Esophagus (tissue), 2 donors: ENCODE results near the gene NUMA1. TPM values are rescaled to one million over a fixed set of nuclear protein-coding genes. Genes with fewer than 3 reads are reported as not detected.

Source experiments
- H3K27ac ChIP-seq, 2 donors: one replicate each; pipeline ENCODE4 v1.5.1; 2013; ENCODE audit warnings: low read depth in 2 of 2, mild to moderate bottlenecking in 2 of 2, inconsistent platforms in 1 of 2, low read length in 1 of 2, moderate library complexity in 1 of 2
- H3K27me3 ChIP-seq, 2 donors: one replicate each; pipeline ENCODE4 v1.6.1; 2013; ENCODE audit warnings: low read length in 2 of 2, control low read depth in 1 of 2, mild to moderate bottlenecking in 1 of 2; ENCODE audit not compliant: insufficient read depth in 2 of 2, control insufficient read depth in 1 of 2
- H3K36me3 ChIP-seq, 2 donors: one replicate each; pipeline ENCODE4 v1.6.1; 2013; ENCODE audit warnings: low read length in 1 of 2; ENCODE audit not compliant: control insufficient read depth in 2 of 2, insufficient read depth in 2 of 2
- H3K4me1 ChIP-seq, 2 donors: one replicate each; pipeline ENCODE4 v1.6.1; 2013; ENCODE audit warnings: low read length in 1 of 2; ENCODE audit not compliant: control insufficient read depth in 2 of 2, insufficient read depth in 2 of 2
- H3K4me3 ChIP-seq, 2 donors: one replicate each; pipeline ENCODE4 v1.5.1; 2013; ENCODE audit warnings: low read length in 2 of 2, mild to moderate bottlenecking in 2 of 2, low read depth in 1 of 2, moderate library complexity in 1 of 2
- H3K9me3 ChIP-seq, 2 donors: one replicate each; pipeline ENCODE4 v1.6.1; 2013; ENCODE audit warnings: mild to moderate bottlenecking in 2 of 2, low read depth in 1 of 2, low read length in 1 of 2, moderate library complexity in 1 of 2; ENCODE audit not compliant: control insufficient read depth in 2 of 2, insufficient read depth in 1 of 2
- WGBS, 2 donors: extraction: QIAGEN DNeasy Blood & Tissue Kit; methylation state at CpG; one replicate each; pipeline ENCODE4 v1.1.7; 2013; 5-methylcytosine and 5-hydroxymethylcytosine counted together
- polyA plus RNA-seq, 2 donors: library from polyadenylated mRNA; stranded (reverse); fragments of 200-250 nt; gene quantifications; one replicate each; pipeline ENCODE4 v1.2.3, GENCODE V29; 2013
- donor health status: healthy with polysubstance abuse.
- donor health status: Bipolar disorder and iron deficiency.

Gene NUMA1
- polyA plus RNA-seq, 2 donors, result 108 to 205 TPM

GRCh38 chr11:72036687-72037086, 43.7 kb downstream of the NUMA1 start:
- Histone ChIP-seq H3K4me1 (peaks cover 0 to 9% of the 10 kb centered on the region in 2 donors), H3K27me3 (no peaks in the 10 kb centered on the region), H3K9me3 (no peaks in the 10 kb centered on the region), H3K36me3 (no peaks in the 10 kb centered on the region), H3K4me3 (no peak overlapping the region), H3K27ac (no peak overlapping the region)
- 64 to 67% methylated on average over 3 of the region's 3 CpGs for WGBS, 2 donors

- H3K9me3 ChIP-seq, result no peaks in the 10 kb centered on the region
- no peak overlapping the region for H3K4me3 ChIP-seq
- no peaks in the 10 kb centered on the region for H3K4me1 ChIP-seq
- WGBS, 2 donors, result 30 to 44% methylated on average over 1 of the region's 1 CpG
- H3K27me3 ChIP-seq, result no peaks in the 10 kb centered on the region
- H3K27ac ChIP-seq, result no peak overlapping the region
- H3K36me3 ChIP-seq, result peaks cover 12 to 17% of the 10 kb centered on the region in 2 donors
Observed at GRCh38 chr11:72030472-72031045, 49.8 kb downstream of the NUMA1 start.

- H3K4me1 ChIP-seq, result no peaks in the 10 kb centered on the region
- H3K36me3 ChIP-seq, result peaks cover 23 to 46% of the 10 kb centered on the region in 2 donors
- no peak overlapping the region for H3K4me3 ChIP-seq
- no peaks in the 10 kb centered on the region for H3K27me3 ChIP-seq
- H3K27ac ChIP-seq, result no peak overlapping the region
- 51 to 57% methylated on average over 1 of the region's 1 CpG for WGBS, 2 donors
- H3K9me3 ChIP-seq, result no peaks in the 10 kb centered on the region
Observed at GRCh38 chr11:72026090-72026489, 54.3 kb downstream of the NUMA1 start.

GRCh38 chr11:72024069-72024754, 56.1 kb downstream of the NUMA1 start:
- Histone ChIP-seq H3K9me3 (no peaks in the 10 kb centered on the region), H3K36me3 (peaks cover 30 to 58% of the 10 kb centered on the region in 2 donors), H3K27me3 (no peaks in the 10 kb centered on the region), H3K27ac (no peak overlapping the region), H3K4me1 (no peaks in the 10 kb centered on the region), H3K4me3 (no peak overlapping the region)
- 43 to 48% methylated on average over 5 of the region's 5 CpGs for WGBS, 2 donors

- Histone ChIP-seq H3K9me3 (no peaks in the 10 kb centered on the region), H3K27me3 (no peaks in the 10 kb centered on the region), H3K36me3 (peaks cover 38 to 59% of the 10 kb centered on the region in 2 donors), H3K27ac (no peak overlapping the region), H3K4me3 (no peak overlapping the region), H3K4me1 (no peaks in the 10 kb centered on the region)
- WGBS, 2 donors, result 69 to 78% methylated on average over 4 of the region's 4 CpGs
Observed at GRCh38 chr11:72023335-72023734, 57.0 kb downstream of the NUMA1 start.

- no peak overlapping the region for H3K27ac ChIP-seq
- no peaks in the 10 kb centered on the region for H3K9me3 ChIP-seq
- peaks cover 6 to 23% of the 10 kb centered on the region in 2 donors for H3K4me1 ChIP-seq
- peaks cover 54 to 84% of the 10 kb centered on the region in 2 donors for H3K36me3 ChIP-seq
- no peak overlapping the region for H3K4me3 ChIP-seq
- WGBS, 2 donors, result 88 to 89% methylated on average over 9 of the region's 9 CpGs
- H3K27me3 ChIP-seq, result no peaks in the 10 kb centered on the region
Observed at GRCh38 chr11:72018171-72018570, 62.2 kb downstream of the NUMA1 start.

GRCh38 chr11:72015511-72016061, 64.8 kb downstream of the NUMA1 start:
- H3K4me1 ChIP-seq, result peaks cover 6 to 30% of the 10 kb centered on the region in 2 donors
- WGBS, 2 donors, result 78 to 82% methylated on average over 10 of the region's 10 CpGs
- H3K4me3 ChIP-seq, result no peak overlapping the region
- H3K9me3 ChIP-seq, result no peaks in the 10 kb centered on the region
- no peaks in the 10 kb centered on the region for H3K27me3 ChIP-seq
- H3K27ac ChIP-seq, result no peak overlapping the region
- H3K36me3 ChIP-seq, result peaks cover 53 to 93% of the 10 kb centered on the region in 2 donors

GRCh38 chr11:72014761-72015320, 65.5 kb downstream of the NUMA1 start:
- peak overlapping the region in 1 of 2 donors; percentile 65 for H3K27ac ChIP-seq
- no peak overlapping the region for H3K4me3 ChIP-seq
- 71 to 81% methylated on average over 16 of the region's 16 CpGs for WGBS, 2 donors
- no peaks in the 10 kb centered on the region for H3K9me3 ChIP-seq
- no peaks in the 10 kb centered on the region for H3K27me3 ChIP-seq
- peaks cover 56 to 94% of the 10 kb centered on the region in 2 donors for H3K36me3 ChIP-seq
- H3K4me1 ChIP-seq, result peaks cover 6 to 30% of the 10 kb centered on the region in 2 donors

- Histone ChIP-seq H3K27ac (peak overlapping the region; percentile 54 to 65), H3K4me1 (peaks cover 6 to 30% of the 10 kb centered on the region in 2 donors), H3K4me3 (no peak overlapping the region), H3K36me3 (peaks cover 54 to 96% of the 10 kb centered on the region in 2 donors), H3K9me3 (no peaks in the 10 kb centered on the region), H3K27me3 (no peaks in the 10 kb centered on the region)
- WGBS, 2 donors, result 48 to 69% methylated on average over 38 of the region's 38 CpGs
Observed at GRCh38 chr11:72013765-72014711, 66.3 kb downstream of the NUMA1 start.
